DOHH2 (cell line): ENCODE measurements around the gene RNF146.

ENCODE experiments used
- EZH2phosphoT487 ChIP-seq: fragments of 200-600 bp; sonication (generic); IDR thresholded peaks from 2 replicates; pipeline ENCODE4 v1.6.1; 2017; ENCODE audit warnings: borderline replicate concordance, mild to moderate bottlenecking, antibody characterized with exemption, low read length, moderate library complexity, mixed read lengths
- TF ChIP-seq, protein P1 (sequence below): fragments of 200-600 bp; sonication (generic); IDR thresholded peaks from one replicate; pipeline ENCODE4 v1.5.1; 2014; ENCODE audit warnings: antibody characterized with exemption, mild to moderate bottlenecking, low read depth, low read length; ENCODE audit not compliant: poor library complexity, severe bottlenecking

DNA sequence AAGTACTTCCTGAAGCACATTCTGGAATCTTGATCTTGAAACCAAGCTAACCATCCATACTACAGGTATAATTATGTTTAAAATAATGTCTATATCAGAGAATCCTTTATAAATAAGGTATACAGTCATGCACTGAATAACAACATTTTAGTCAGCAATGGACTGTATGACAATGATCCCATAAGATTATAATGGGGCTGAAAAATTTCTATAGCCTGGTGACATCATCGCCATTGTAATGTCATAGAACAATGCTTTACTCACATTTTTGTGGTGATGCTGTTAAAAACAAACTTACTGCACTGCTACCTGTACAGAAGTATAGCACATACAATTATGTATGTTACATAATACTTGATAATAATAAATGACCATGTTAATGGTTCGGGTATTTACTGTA lies 31.8 kb downstream of the RNF146 start:
- TF ChIP-seq, protein P1, sequence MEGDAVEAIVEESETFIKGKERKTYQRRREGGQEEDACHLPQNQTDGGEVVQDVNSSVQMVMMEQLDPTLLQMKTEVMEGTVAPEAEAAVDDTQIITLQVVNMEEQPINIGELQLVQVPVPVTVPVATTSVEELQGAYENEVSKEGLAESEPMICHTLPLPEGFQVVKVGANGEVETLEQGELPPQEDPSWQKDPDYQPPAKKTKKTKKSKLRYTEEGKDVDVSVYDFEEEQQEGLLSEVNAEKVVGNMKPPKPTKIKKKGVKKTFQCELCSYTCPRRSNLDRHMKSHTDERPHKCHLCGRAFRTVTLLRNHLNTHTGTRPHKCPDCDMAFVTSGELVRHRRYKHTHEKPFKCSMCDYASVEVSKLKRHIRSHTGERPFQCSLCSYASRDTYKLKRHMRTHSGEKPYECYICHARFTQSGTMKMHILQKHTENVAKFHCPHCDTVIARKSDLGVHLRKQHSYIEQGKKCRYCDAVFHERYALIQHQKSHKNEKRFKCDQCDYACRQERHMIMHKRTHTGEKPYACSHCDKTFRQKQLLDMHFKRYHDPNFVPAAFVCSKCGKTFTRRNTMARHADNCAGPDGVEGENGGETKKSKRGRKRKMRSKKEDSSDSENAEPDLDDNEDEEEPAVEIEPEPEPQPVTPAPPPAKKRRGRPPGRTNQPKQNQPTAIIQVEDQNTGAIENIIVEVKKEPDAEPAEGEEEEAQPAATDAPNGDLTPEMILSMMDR = no peak
- no peak for TF ChIP-seq EZH2phosphoT487
